Common myeloid progenitor, CD34-positive (primary cell): ENCODE data around the gene FAM184A.

Experiments
- CTCF ChIA-PET: fragments of 350-600 bp; sonication (Branson Sonifier 250); formaldehyde crosslinking; loops from one replicate; lab custom pipeline; 2021; ENCODE audit warnings: antibody characterized with exemption; lab: Charles Lee
- POLR2A ChIA-PET: fragments of 350-600 bp; sonication (Branson Sonifier 250); formaldehyde crosslinking; loops from one replicate; lab custom pipeline; 2021; ENCODE audit warnings: antibody characterized with exemption; lab: Charles Lee
- DNase-seq, 3 donors: peaks; one replicate each; pipeline versions ENCODE4 v3.0.0 to v3.0.0-alpha.2; 2013
- H3K27ac ChIP-seq, 2 experiments: 1 replicate in 1 of 2; 2 replicates in 1 of 2; pipeline ENCODE4 v1.7.0; 2013; ENCODE audit warnings: inconsistent platforms in 2 of 2, low read length in 2 of 2, mild to moderate bottlenecking in 2 of 2, low read depth in 1 of 2, moderate library complexity in 1 of 2; ENCODE audit not compliant: severe bottlenecking in 2 of 2, insufficient read depth in 1 of 2, poor library complexity in 1 of 2
- H3K27me3 ChIP-seq, 5 experiments: replicated peaks in 2 of 5; 1 replicate in 3 of 5; 2 replicates in 2 of 5; pipeline versions ENCODE4 v1.6.1 to v1.7.0; 2013; ENCODE audit warnings: low read length in 4 of 5, mild to moderate bottlenecking in 2 of 5, moderate library complexity in 2 of 5, inconsistent platforms in 1 of 5; ENCODE audit not compliant: insufficient read depth in 5 of 5, control insufficient read depth in 4 of 5
- H3K36me3 ChIP-seq, 4 experiments: 1 replicate in 2 of 4; 2 replicates in 2 of 4; pipeline versions ENCODE4 v1.6.1 to v1.7.0; 2013; ENCODE audit warnings: low read length in 3 of 4, control low read depth in 1 of 4, mild to moderate bottlenecking in 1 of 4; ENCODE audit not compliant: control insufficient read depth in 4 of 4, insufficient read depth in 4 of 4
- H3K4me1 ChIP-seq, 4 experiments: 1 replicate in 3 of 4; 2 replicates in 1 of 4; pipeline versions ENCODE4 v1.6.1 to v1.7.1; 2013; ENCODE audit warnings: low read length in 3 of 4, mild to moderate bottlenecking in 3 of 4, control low read depth in 1 of 4, inconsistent platforms in 1 of 4, moderate library complexity in 1 of 4; ENCODE audit not compliant: control insufficient read depth in 4 of 4, insufficient read depth in 4 of 4; ENCODE audit errors: control extremely low read depth in 1 of 4
- H3K4me3 ChIP-seq, 7 experiments: 1 replicate in 4 of 7; 2 replicates in 3 of 7; pipeline versions ENCODE4 v1.5.1 to v1.7.0; 2013; ENCODE audit warnings: mild to moderate bottlenecking in 7 of 7, low read length in 6 of 7, moderate library complexity in 6 of 7, inconsistent platforms in 2 of 7, low read depth in 2 of 7, control low read depth in 1 of 7; ENCODE audit not compliant: insufficient read depth in 4 of 7, control insufficient read depth in 1 of 7; ENCODE audit errors: extremely low read depth in 1 of 7
- H3K9me3 ChIP-seq, 5 experiments: 1 replicate in 4 of 5; 2 replicates in 1 of 5; pipeline versions ENCODE4 v1.6.1 to v1.7.1; 2013; ENCODE audit warnings: low read length in 4 of 5, mild to moderate bottlenecking in 2 of 5, inconsistent platforms in 1 of 5, low read depth in 1 of 5, moderate library complexity in 1 of 5; ENCODE audit not compliant: control insufficient read depth in 4 of 5, insufficient read depth in 2 of 5; ENCODE audit errors: control extremely low read depth in 1 of 5
- WGBS: methylation state at CpG from one replicate; pipeline ENCODE4 v1.1.5; 2013; ENCODE audit not compliant: insufficient coverage; 5-methylcytosine and 5-hydroxymethylcytosine counted together

FAM184A gene

GRCh38 chr6:118986312-118986711 lies 92.2 kb downstream of the FAM184A start:
- Histone ChIP-seq H3K4me3 (no peak overlapping the region), H3K4me1 (no peaks in the 10 kb centered on the region), H3K27me3 (no peaks in the 10 kb centered on the region), H3K9me3 (no peaks in the 10 kb centered on the region), H3K27ac (no peak overlapping the region), H3K36me3 (no peaks in the 10 kb centered on the region)
- POLR2A ChIA-PET, result interaction anchor here (0.7 kb wide), 1 partner anchor 23 kb away, joined by 3 read pairs; no protein-coding TSS in a partner anchor
- no peak for DNase-seq
- CTCF ChIA-PET, result interaction anchor here (1.1 kb wide), 1 partner anchor 24 kb away, joined by 3 read pairs; no protein-coding TSS in a partner anchor
- WGBS, result no CpG with 5 or more reads among the region's 1 CpG

GRCh38 chr6:118985123-118985830 lies 93.2 kb downstream of the FAM184A start:
- H3K4me1 ChIP-seq, result no peaks in the 10 kb centered on the region
- ChIA-PET CTCF (no interaction called here), POLR2A (no interaction called here)
- no peaks in the 10 kb centered on the region for H3K27me3 ChIP-seq
- H3K27ac ChIP-seq, result no peak overlapping the region
- H3K9me3 ChIP-seq, result no peaks in the 10 kb centered on the region
- no peak for DNase-seq
- 100% methylated on average over 1 of the region's 3 CpGs for WGBS
- H3K36me3 ChIP-seq, result no peaks in the 10 kb centered on the region
- H3K4me3 ChIP-seq, result no peak overlapping the region

GRCh38 chr6:118984342-118984741 lies 94.1 kb downstream of the FAM184A start:
- POLR2A ChIA-PET, result no interaction called here
- DNase-seq, result no peak
- H3K36me3 ChIP-seq, result no peaks in the 10 kb centered on the region
- no peaks in the 10 kb centered on the region for H3K4me1 ChIP-seq
- H3K4me3 ChIP-seq, result no peak overlapping the region
- CTCF ChIA-PET, result no interaction called here
- no peaks in the 10 kb centered on the region for H3K9me3 ChIP-seq
- H3K27ac ChIP-seq, result no peak overlapping the region
- no peaks in the 10 kb centered on the region for H3K27me3 ChIP-seq
- 100% methylated on average over 1 of the region's 2 CpGs for WGBS

- Histone ChIP-seq H3K4me1 (no peaks in the 10 kb centered on the region), H3K27ac (no peak overlapping the region), H3K36me3 (no peaks in the 10 kb centered on the region), H3K4me3 (no peak overlapping the region), H3K9me3 (no peaks in the 10 kb centered on the region), H3K27me3 (no peaks in the 10 kb centered on the region)
- no peak for DNase-seq
- CTCF ChIA-PET, result interaction anchor here (1.2 to 1.4 kb wide), 2 partner anchors 10 to 12 kb away, joined by 3 read pairs; no protein-coding TSS in a partner anchor
- POLR2A ChIA-PET, result no interaction called here
- WGBS, result no CpG with 5 or more reads among the region's 3 CpGs
These were observed 95.9 kb downstream of the FAM184A start for GRCh38 chr6:118982575-118982911.

GRCh38 chr6:118981884-118982574 lies 96.4 kb downstream of the FAM184A start:
- 93% methylated on average over 2 of the region's 6 CpGs for WGBS
- DNase-seq, result no peak
- Histone ChIP-seq H3K27me3 (no peaks in the 10 kb centered on the region), H3K4me3 (no peak overlapping the region), H3K4me1 (no peaks in the 10 kb centered on the region), H3K9me3 (no peaks in the 10 kb centered on the region), H3K27ac (no peak overlapping the region), H3K36me3 (no peaks in the 10 kb centered on the region)
- POLR2A ChIA-PET, result no interaction called here
- CTCF ChIA-PET, result interaction anchor here (1.2 to 1.4 kb wide), 2 partner anchors 10 to 12 kb away, joined by 3 read pairs; no protein-coding TSS in a partner anchor

GRCh38 chr6:118980063-118980462 lies 98.4 kb downstream of the FAM184A start:
- H3K27me3 ChIP-seq, result no peaks in the 10 kb centered on the region
- H3K36me3 ChIP-seq, result no peaks in the 10 kb centered on the region
- no peak overlapping the region for H3K27ac ChIP-seq
- no peaks in the 10 kb centered on the region for H3K9me3 ChIP-seq
- no peak overlapping the region for H3K4me3 ChIP-seq
- peak in 1 of 3 donors; percentile 3 for DNase-seq
- CTCF ChIA-PET, result interaction anchor here (2.1 kb wide), 1 partner anchor 10 kb away, joined by 5 read pairs; no protein-coding TSS in a partner anchor
- 92% methylated on average over 4 of the region's 5 CpGs for WGBS
- POLR2A ChIA-PET, result no interaction called here
- H3K4me1 ChIP-seq, result no peaks in the 10 kb centered on the region

GRCh38 chr6:118974790-118975189 lies 103.7 kb downstream of the FAM184A start:
- H3K27me3 ChIP-seq, result no peaks in the 10 kb centered on the region
- no CpG with 5 or more reads among the region's 1 CpG for WGBS
- H3K4me1 ChIP-seq, result no peaks in the 10 kb centered on the region
- no peak overlapping the region for H3K27ac ChIP-seq
- no peaks in the 10 kb centered on the region for H3K9me3 ChIP-seq
- ChIA-PET POLR2A (no interaction called here), CTCF (interaction anchor here (1.0 kb wide), 1 partner anchor 11 kb away, joined by 3 read pairs; no protein-coding TSS in a partner anchor)
- H3K36me3 ChIP-seq, result no peaks in the 10 kb centered on the region
- no peak overlapping the region for H3K4me3 ChIP-seq
- no peak for DNase-seq
